IPS-11a (cell line): Measurements from ENCODE around the gene KAT5.
A peak's percentile ranks its signal among the peaks of the same experiment; 100 is the strongest.
"Not testable (repeated sequence)": the region's sequence is repeated elsewhere in the genome, so short reads cannot be mapped to it uniquely, and the experiment has no call there.

Source experiments
- H3K4me3 ChIP-seq: one replicate; pipeline ENCODE4 v1.5.1; 2013; ENCODE audit warnings: low read depth, low read length, control low read depth

KAT5 gene

GRCh38 chr11:65711785-65712632, at the start of gene KAT5:
KAT5 (plus strand) TSS chr11:65712252; CDS start chr11:65712268, 16 bp downstream.
- H3K4me3 ChIP-seq, result peak within 1 kb of the TSS; percentile 88

- H3K4me3 ChIP-seq, result peak within 1 kb of the TSS; percentile 85
Measured at GRCh38 chr11:65662799-65663638, 49.0 kb upstream of the KAT5 start, which contains the start of gene RELA. RELA (minus strand) TSS chr11:65662916; CDS start chr11:65662832, 84 bp downstream.

- peak overlapping the region; percentile 73 for H3K4me3 ChIP-seq
Measured at GRCh38 chr11:65663639-65664200, 48.3 kb upstream of the KAT5 start.

- no peak overlapping the region for H3K4me3 ChIP-seq
Measured at GRCh38 chr11:65672180-65672860, 39.7 kb upstream of the KAT5 start.

- no peak overlapping the region for H3K4me3 ChIP-seq
Measured at GRCh38 chr11:65672982-65673381, 39.1 kb upstream of the KAT5 start.

GRCh38 chr11:65680192-65680743, 31.8 kb upstream of the KAT5 start:
- no peak overlapping the region for H3K4me3 ChIP-seq

- not testable (repeated sequence) for H3K4me3 ChIP-seq
Measured at GRCh38 chr11:65683480-65683879, 28.6 kb upstream of the KAT5 start.

GRCh38 chr11:65685981-65686380, 26.1 kb upstream of the KAT5 start:
- H3K4me3 ChIP-seq, result no peak overlapping the region

DNA sequence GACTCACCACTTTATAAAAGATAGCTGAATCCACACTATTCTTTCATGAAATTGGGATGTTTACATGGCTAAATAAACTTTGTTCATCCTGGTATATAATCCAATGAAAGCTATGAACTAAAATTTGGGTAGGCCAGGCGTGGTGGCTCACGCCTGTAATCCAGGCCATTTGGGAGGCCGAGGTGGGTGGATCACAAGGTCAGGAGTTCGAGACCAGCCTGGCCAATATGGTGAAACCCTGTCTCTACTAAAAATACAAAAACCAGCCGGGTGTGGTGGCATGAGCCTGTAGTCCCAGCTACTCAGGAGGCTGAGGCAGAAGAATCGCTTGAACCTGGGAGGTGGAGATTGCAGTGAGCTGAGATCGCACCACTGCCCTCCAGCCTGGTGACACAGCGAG, 20.2 kb upstream of the KAT5 start:
- H3K4me3 ChIP-seq, result not testable (repeated sequence)

GRCh38 chr11:65692367-65692766, 19.7 kb upstream of the KAT5 start:
- H3K4me3 ChIP-seq, result no peak overlapping the region

GRCh38 chr11:65695459-65696241, 16.4 kb upstream of the KAT5 start:
- no peak overlapping the region for H3K4me3 ChIP-seq

- no peak overlapping the region for H3K4me3 ChIP-seq
Measured at GRCh38 chr11:65696802-65697552, 15.1 kb upstream of the KAT5 start.

- no peak overlapping the region for H3K4me3 ChIP-seq
Measured at GRCh38 chr11:65698205-65698604, 13.8 kb upstream of the KAT5 start.

DNA sequence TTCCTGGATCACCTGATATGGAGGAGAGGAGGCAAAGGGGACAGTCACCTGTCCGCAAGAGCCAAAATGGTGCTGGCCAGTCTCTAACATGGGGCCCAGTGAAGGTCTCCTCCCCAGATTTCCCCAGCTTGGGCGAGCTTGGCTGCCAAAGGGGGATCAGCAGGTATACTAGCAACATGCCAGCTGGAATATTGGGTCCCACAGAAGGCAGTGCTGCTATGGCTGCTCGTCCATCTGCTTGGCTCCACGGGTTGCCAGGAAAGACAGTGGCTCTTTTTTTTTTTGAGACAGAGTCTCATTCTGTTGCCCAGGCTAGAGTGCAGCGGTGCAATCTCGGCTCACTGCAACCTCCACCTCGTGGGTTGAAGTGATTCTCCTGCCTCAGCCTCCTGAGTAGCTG, 12.7 kb upstream of the KAT5 start:
- H3K4me3 ChIP-seq, result no peak overlapping the region

GRCh38 chr11:65700399-65700798, 11.7 kb upstream of the KAT5 start:
- H3K4me3 ChIP-seq, result no peak overlapping the region

DNA sequence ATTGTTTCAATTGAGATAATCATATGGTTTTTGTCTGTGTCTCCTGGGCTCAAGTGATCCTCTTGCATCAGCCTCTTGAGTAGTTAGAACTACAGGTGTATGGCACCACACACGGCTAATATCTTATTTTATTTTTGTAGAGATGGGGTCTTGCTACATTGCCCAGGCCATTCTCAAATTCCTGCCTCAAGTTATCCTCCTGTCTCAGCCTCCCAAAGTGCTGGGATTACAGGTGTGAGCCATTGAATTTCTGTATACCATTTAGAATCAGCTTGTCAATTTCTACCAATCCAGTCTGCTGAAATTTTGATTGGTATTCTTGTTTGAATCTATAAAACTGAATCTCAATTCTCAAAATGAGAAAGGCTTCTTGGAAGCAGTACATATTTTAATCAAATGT, 10.4 kb upstream of the KAT5 start:
- H3K4me3 ChIP-seq, result no peak overlapping the region

- no peak overlapping the region for H3K4me3 ChIP-seq
Measured at GRCh38 chr11:65703846-65704245, 8.2 kb upstream of the KAT5 start.

- H3K4me3 ChIP-seq, result not testable (repeated sequence)
Measured at GRCh38 chr11:65706303-65706763, 5.7 kb upstream of the KAT5 start.

DNA sequence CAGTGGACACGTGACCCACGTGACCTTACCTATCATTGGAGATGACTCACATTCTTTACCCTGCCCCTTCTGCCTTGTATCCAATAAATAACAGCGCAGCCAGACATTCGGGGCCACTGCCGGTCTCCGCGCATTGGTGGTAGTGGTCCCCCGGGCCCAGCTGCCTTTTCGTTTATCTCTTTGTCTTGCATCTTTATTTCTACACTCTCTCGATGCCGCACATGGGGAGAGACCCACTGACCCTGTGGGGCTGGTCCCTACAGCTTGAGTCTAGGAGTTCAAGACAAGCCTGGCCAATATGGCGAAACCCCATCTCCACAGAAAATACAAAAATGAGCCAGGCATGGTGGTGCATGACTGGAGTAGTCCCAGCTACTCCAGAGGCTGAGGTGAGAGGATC, 5.0 kb upstream of the KAT5 start:
- not testable (repeated sequence) for H3K4me3 ChIP-seq
